HL-60 (cell line): ENCODE measurements around the gene CKAP5.

Experiments used
- DNase-seq, 2 experiments: peaks; one replicate each; pipeline ENCODE4 v3.0.0-alpha.2; 2010 to 2020; ENCODE audit warnings: low read depth in 1 of 2, low spot score in 1 of 2
- H3K27ac ChIP-seq: fragments of 250-450 bp; sonication (Bioruptor Pico); replicated peaks from 2 replicates; pipeline ENCODE4 v1.5.1; 2020; ENCODE audit warnings: mild to moderate bottlenecking, moderate library complexity
- H3K27me3 ChIP-seq: fragments of 250-450 bp; sonication (Bioruptor Pico); 2 replicates; pipeline ENCODE4 v1.5.1; 2021; ENCODE audit warnings: mild to moderate bottlenecking, moderate library complexity; ENCODE audit not compliant: insufficient read depth, poor library complexity, severe bottlenecking
- H3K4me3 ChIP-seq: replicated peaks from 2 replicates; pipeline ENCODE4 v1.5.1; 2011; ENCODE audit warnings: mild to moderate bottlenecking, control low read depth, low read length; ENCODE audit not compliant: insufficient read depth
- CTCF ChIP-seq: IDR thresholded peaks from one replicate; pipeline ENCODE4 v1.5.1; 2011; ENCODE audit warnings: low read length, control low read depth, inconsistent platforms; ENCODE audit not compliant: insufficient read depth
- GABPA ChIP-seq: IDR thresholded peaks from 2 replicates; pipeline ENCODE4 v1.6.1; 2012; ENCODE audit warnings: low read depth
- POLR2AphosphoS5 ChIP-seq: IDR thresholded peaks from 2 replicates; pipeline ENCODE4 v1.6.1; 2012; ENCODE audit warnings: low read depth
- REST ChIP-seq: IDR thresholded peaks from 2 replicates; pipeline ENCODE4 v1.6.1; 2012; ENCODE audit warnings: low read depth; ENCODE audit not compliant: insufficient replicate concordance
- SPI1 ChIP-seq: IDR thresholded peaks from 2 replicates; pipeline ENCODE4 v1.6.1; 2012; ENCODE audit warnings: low read depth, mild to moderate bottlenecking, borderline replicate concordance

CKAP5 gene

GRCh38 chr11:46755962-46756361 lies 90.1 kb downstream of the CKAP5 start:
- DNase-seq = no peak
- no peak overlapping the region for H3K4me3 ChIP-seq
- H3K27ac ChIP-seq = no peak overlapping the region
- no peaks in the 10 kb centered on the region for H3K27me3 ChIP-seq
- no peak for TF ChIP-seq POLR2AphosphoS5
- no peak for TF ChIP-seq GABPA
- no peak for TF ChIP-seq REST
- no peak; the same call in 1 of the 2 replicates for TF ChIP-seq SPI1
- no peak for TF ChIP-seq CTCF

- no peak overlapping the region for H3K27ac ChIP-seq
- no peaks in the 10 kb centered on the region for H3K27me3 ChIP-seq
- DNase-seq = no peak
- no peak overlapping the region for H3K4me3 ChIP-seq
- TF ChIP-seq GABPA (no peak), REST (no peak), CTCF (no peak), SPI1 (no peak), POLR2AphosphoS5 (no peak)
Observed at GRCh38 chr11:46747150-46747549, 98.9 kb downstream of the CKAP5 start.

GRCh38 chr11:46745995-46746394 lies 100.1 kb downstream of the CKAP5 start:
- no peak overlapping the region for H3K4me3 ChIP-seq
- no peak overlapping the region for H3K27ac ChIP-seq
- no peaks in the 10 kb centered on the region for H3K27me3 ChIP-seq
- TF ChIP-seq CTCF (no peak), SPI1 (no peak), REST (no peak), POLR2AphosphoS5 (no peak), GABPA (no peak)
- no peak for DNase-seq
